HG02610 (cell line): ENCODE results near the gene SLC24A4.
A peak's percentile ranks its signal among the peaks of the same experiment; 100 is the strongest.

Experiments
- ATAC-seq: cut with Tn5 transposase; IDR thresholded peaks from one replicate; pipeline ENCODE4 v1.9.1; 2021; ENCODE audit warnings: mild to moderate bottlenecking, moderate library complexity; ENCODE audit not compliant: unreplicated experiment

SLC24A4 gene

GRCh38 chr14:92455231-92455630, 132.3 kb downstream of the SLC24A4 start:
- no peak for ATAC-seq

- peak; percentile 52 for ATAC-seq
These were observed 133.4 kb downstream of the SLC24A4 start for GRCh38 chr14:92456215-92457015.

GRCh38 chr14:92457016-92457565, 134.1 kb downstream of the SLC24A4 start:
- ATAC-seq, result no peak

- no peak for ATAC-seq
These were observed 135.4 kb downstream of the SLC24A4 start for GRCh38 chr14:92458136-92459029.

GRCh38 chr14:92459030-92459949, 136.3 kb downstream of the SLC24A4 start:
- no peak for ATAC-seq

- no peak for ATAC-seq
These were observed 137.0 kb downstream of the SLC24A4 start for GRCh38 chr14:92459950-92460421.

GRCh38 chr14:92460541-92460915, 137.6 kb downstream of the SLC24A4 start:
- no peak for ATAC-seq

GRCh38 chr14:92460916-92461579, 138.1 kb downstream of the SLC24A4 start:
- peak; percentile 79 for ATAC-seq

- no peak for ATAC-seq
These were observed 138.9 kb downstream of the SLC24A4 start for GRCh38 chr14:92461891-92462290.

- ATAC-seq, result no peak
These were observed 139.6 kb downstream of the SLC24A4 start for GRCh38 chr14:92462568-92462967.

- ATAC-seq, result no peak
These were observed 140.2 kb downstream of the SLC24A4 start for GRCh38 chr14:92463141-92463540.

- no peak for ATAC-seq
These were observed 141.2 kb downstream of the SLC24A4 start for GRCh38 chr14:92464156-92464555.

GRCh38 chr14:92464716-92465115, 141.8 kb downstream of the SLC24A4 start:
- ATAC-seq, result no peak

- no peak for ATAC-seq
These were observed 142.5 kb downstream of the SLC24A4 start for GRCh38 chr14:92465353-92466055.

GRCh38 chr14:92466059-92466458, 143.1 kb downstream of the SLC24A4 start:
- no peak for ATAC-seq

GRCh38 chr14:92469515-92469914, 146.6 kb downstream of the SLC24A4 start:
- no peak for ATAC-seq

- no peak for ATAC-seq
These were observed 147.2 kb downstream of the SLC24A4 start for GRCh38 chr14:92470215-92470614.

GRCh38 chr14:92470811-92471210, 147.8 kb downstream of the SLC24A4 start:
- no peak for ATAC-seq

- ATAC-seq, result no peak
These were observed 149.0 kb downstream of the SLC24A4 start for GRCh38 chr14:92471919-92472318.
